Tibial nerve (tissue), 4 donors: ENCODE measurements around the gene UBE2L5. TPM values are rescaled to one million over a fixed set of nuclear protein-coding genes. Genes with fewer than 3 reads are reported as not detected.

Source experiments
- DNase-seq, 2 donors: peaks; one replicate each; pipeline ENCODE4 v3.0.0-alpha.2; 2019; ENCODE audit warnings: low spot score in 2 of 2
- H3K27ac ChIP-seq, 4 donors: fragments of 200-600 bp; sonication (generic) in 3 of 4; one replicate each; pipeline ENCODE4 v1.5.1; 2017 to 2019; ENCODE audit warnings: mild to moderate bottlenecking in 1 of 4
- H3K27me3 ChIP-seq, 2 donors: fragments of 200-600 bp; sonication (generic) in 1 of 2; one replicate each; pipeline versions ENCODE4 v1.5.1 to v1.6.0; 2017 to 2019
- H3K36me3 ChIP-seq, 3 donors: fragments of 200-600 bp; sonication (generic); one replicate each; pipeline ENCODE4 v1.5.1; 2018 to 2019
- H3K4me1 ChIP-seq, 4 donors: fragments of 200-600 bp; sonication (generic) in 3 of 4; one replicate each; pipeline ENCODE4 v1.5.1; 2017 to 2019
- H3K4me3 ChIP-seq, 4 donors: fragments of 200-600 bp; sonication (generic) in 3 of 4; one replicate each; pipeline ENCODE4 v1.5.1; 2017 to 2019; ENCODE audit warnings: mild to moderate bottlenecking in 1 of 4, moderate library complexity in 1 of 4
- H3K9me3 ChIP-seq, 4 donors: fragments of 200-600 bp; sonication (generic) in 3 of 4; one replicate each; pipeline ENCODE4 v1.5.1; 2017 to 2019
- CTCF ChIP-seq, 5 experiments: fragments of 200-600 bp in 3 of 5; fragments of 450-650 bp in 2 of 5; sonication (generic) in 3 of 5; IDR thresholded peaks; one replicate each; pipeline ENCODE4 v1.5.1; 2016 to 2019; ENCODE audit warnings: antibody characterized with exemption in 5 of 5, mild to moderate bottlenecking in 3 of 5, moderate library complexity in 2 of 5
- EP300 ChIP-seq, 2 donors: sonication (generic); formaldehyde crosslinking; IDR thresholded peaks; one replicate each; pipeline ENCODE4 v1.6.1; 2017; ENCODE audit warnings: antibody characterized with exemption in 2 of 2, mild to moderate bottlenecking in 1 of 2
- POLR2A ChIP-seq, 2 donors: fragments of 450-650 bp; IDR thresholded peaks; one replicate each; pipeline ENCODE4 v1.6.1; 2017; ENCODE audit warnings: antibody characterized with exemption in 2 of 2, mild to moderate bottlenecking in 2 of 2, moderate library complexity in 2 of 2
- WGBS, 2 donors: methylation state at CpG; one replicate each; pipeline ENCODE4 v1.1.5; 2018; 5-methylcytosine and 5-hydroxymethylcytosine counted together
- total RNA-seq, 4 donors: library from RNA; depleted of rRNA; stranded (reverse); fragments of >200 nt; gene quantifications; one replicate each; pipeline ENCODE4 v1.1.0, GENCODE V29; 2016

The UBE2L5 gene
- total RNA-seq, 4 donors from 2014 or later = not detected

GRCh38 chr13:30391956-30392680 is 30.2 kb upstream of the UBE2L5 start:
- H3K4me1 ChIP-seq = peaks cover 0 to 25% (median 2%) of the 10 kb centered on the region in 4 donors
- H3K27me3 ChIP-seq = no peaks in the 10 kb centered on the region
- TF ChIP-seq CTCF (IDR thresholded peaks at IDR 0.05) (no peak), EP300 (IDR thresholded peaks at IDR 0.05) (no peak), POLR2A (IDR thresholded peaks at IDR 0.05) (no peak)
- H3K9me3 ChIP-seq = no peaks in the 10 kb centered on the region
- no peak overlapping the region for H3K27ac ChIP-seq
- DNase-seq = no peak
- 86 to 87% methylated on average over 9 of the region's 9 CpGs for WGBS, 2 donors
- no peaks in the 10 kb centered on the region for H3K36me3 ChIP-seq
- H3K4me3 ChIP-seq = no peak overlapping the region

- Histone ChIP-seq H3K9me3 (no peaks in the 10 kb centered on the region), H3K4me3 (no peak overlapping the region), H3K27ac (no peak overlapping the region), H3K4me1 (peaks cover 0 to 25% (median 2%) of the 10 kb centered on the region in 4 donors), H3K27me3 (no peaks in the 10 kb centered on the region), H3K36me3 (no peaks in the 10 kb centered on the region)
- TF ChIP-seq EP300 (IDR thresholded peaks at IDR 0.05) (no peak), POLR2A (IDR thresholded peaks at IDR 0.05) (no peak), CTCF (IDR thresholded peaks at IDR 0.05) (no peak)
- DNase-seq = no peak
- 66 to 67% methylated on average over 5 of the region's 5 CpGs for WGBS, 2 donors
Observed at GRCh38 chr13:30392681-30393045, 29.6 kb upstream of the UBE2L5 start.

GRCh38 chr13:30394751-30395191 is 27.5 kb upstream of the UBE2L5 start:
- Histone ChIP-seq H3K36me3 (no peaks in the 10 kb centered on the region), H3K27ac (peak overlapping the region; percentile 78 to 94 (median 91)), H3K27me3 (no peaks in the 10 kb centered on the region), H3K4me1 (peaks cover 0 to 11% (median 2%) of the 10 kb centered on the region in 4 donors), H3K4me3 (peak overlapping the region; percentile 43 to 73 (median 59)), H3K9me3 (no peaks in the 10 kb centered on the region)
- whole genome bisulfite sequencing, 2 donors = 0 to 3% methylated on average over 7 of the region's 7 CpGs
- DNase-seq = no peak
- TF ChIP-seq CTCF (IDR thresholded peaks at IDR 0.05) (no peak), POLR2A (IDR thresholded peaks at IDR 0.05) (no peak), EP300 (IDR thresholded peaks at IDR 0.05) (no peak)

- 2 to 5% methylated on average over 19 of the region's 19 CpGs for WGBS, 2 donors
- TF ChIP-seq EP300 (IDR thresholded peaks at IDR 0.05) = peak; percentile 80 to 90
- TF ChIP-seq POLR2A (IDR thresholded peaks at IDR 0.05) = peak; percentile 33 to 39
- TF ChIP-seq CTCF (IDR thresholded peaks at IDR 0.05) = no peak
- no peaks in the 10 kb centered on the region for H3K36me3 ChIP-seq
- H3K27ac ChIP-seq = peak overlapping the region; percentile 78 to 94 (median 91)
- peak overlapping the region; percentile 43 to 73 (median 59) for H3K4me3 ChIP-seq
- H3K27me3 ChIP-seq = no peaks in the 10 kb centered on the region
- H3K4me1 ChIP-seq = peaks cover 0 to 9% (median 2%) of the 10 kb centered on the region in 4 donors
- peak; percentile 93 to 98 for DNase-seq
- H3K9me3 ChIP-seq = no peaks in the 10 kb centered on the region
Observed at GRCh38 chr13:30395192-30396158, 26.8 kb upstream of the UBE2L5 start.
